Stimulated activated CD8-positive, alpha-beta memory T cell treated with anti-CD3 and anti-CD28 coated beads, Interleukin-4, amount 100 ng/mL, for 1 hour (primary cell): ENCODE data around the gene CXCL14.

Source experiments
- DNase-seq, 2 donors: peaks; one replicate each; pipeline ENCODE4 v3.0.0-alpha.2; 2020; ENCODE audit warnings: low read depth in 2 of 2, low spot score in 1 of 2

Gene CXCL14

DNA sequence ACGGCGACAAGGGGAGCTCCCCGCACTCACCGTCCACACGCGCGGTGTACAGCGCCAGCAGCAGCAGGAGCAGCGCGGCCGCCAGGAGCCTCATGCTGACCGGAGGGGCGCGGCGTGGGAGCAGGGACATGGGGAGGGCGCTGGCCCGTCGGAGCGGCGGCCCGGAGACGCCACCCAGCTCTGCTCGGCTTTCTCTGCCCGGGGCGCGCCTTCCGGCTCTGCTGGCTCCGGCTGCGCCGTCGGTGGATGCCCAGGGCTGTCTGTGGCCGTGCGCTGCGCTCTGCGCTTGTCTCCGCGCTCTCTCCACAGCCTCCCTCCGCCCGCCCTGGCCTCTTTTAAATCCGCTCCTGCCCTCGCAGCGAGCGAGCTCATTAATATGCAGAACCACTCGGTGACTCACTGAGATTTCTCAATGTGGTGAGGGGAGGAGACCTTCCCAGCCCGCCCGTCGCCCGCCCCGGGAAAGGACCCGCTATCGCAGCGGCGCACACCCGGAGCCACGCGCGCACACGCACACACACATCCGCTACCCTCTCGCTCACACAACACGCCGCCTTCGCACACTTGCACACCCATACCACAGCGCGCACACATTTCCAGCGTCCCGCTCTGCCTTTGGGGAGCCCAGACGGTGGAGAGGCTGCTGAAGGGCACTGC, at the start of gene CXCL14:
Gene CXCL14, minus strand, starts transcription at position 307 of the 657 bp plus-strand sequence. Its CDS starts 213 bp downstream, at position 94.
- DNase-seq: no peak

GRCh38 chr5:135626636-135627035, 47.8 kb upstream of the CXCL14 start:
- no peak for DNase-seq

DNA sequence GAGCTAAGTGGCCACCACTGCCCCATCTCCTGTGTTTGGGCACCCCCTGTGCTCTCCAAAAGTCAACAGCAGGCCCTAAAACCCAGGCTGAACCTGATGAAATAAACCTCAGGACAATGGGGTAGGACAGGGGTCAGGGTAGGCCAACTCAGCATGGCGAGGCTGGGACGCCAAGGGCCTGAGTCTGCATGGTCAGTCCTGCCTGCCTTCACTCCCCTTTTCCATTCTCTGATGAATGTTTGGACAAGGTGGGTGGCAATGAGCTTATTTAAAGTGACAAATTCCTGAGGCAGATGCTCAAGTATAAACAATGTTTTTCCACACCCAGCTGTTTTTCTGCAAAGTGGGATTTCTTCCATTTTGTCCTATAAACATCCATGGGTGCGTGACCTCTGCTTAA, 47.2 kb upstream of the CXCL14 start:
- no peak for DNase-seq

DNA sequence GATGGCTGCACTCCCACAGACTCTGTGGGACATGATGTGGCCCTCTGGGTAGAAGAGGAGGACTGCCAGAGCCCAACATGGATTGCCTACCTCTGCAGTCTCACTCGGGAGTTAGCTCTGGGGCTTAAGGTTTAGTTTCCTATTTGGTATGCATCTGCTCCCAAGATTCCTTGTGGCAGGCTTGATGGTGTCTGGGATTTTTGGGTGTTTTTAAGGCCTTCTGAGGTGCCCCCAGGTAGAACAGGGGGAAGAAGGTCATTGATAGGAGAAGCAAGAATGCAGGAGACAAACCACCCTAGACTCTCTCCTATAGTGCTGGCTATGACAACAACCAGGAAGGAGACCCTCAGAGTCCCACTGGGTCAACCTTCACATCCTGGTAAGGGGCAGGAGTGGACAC, 46.7 kb upstream of the CXCL14 start:
- DNase-seq: no peak

DNA sequence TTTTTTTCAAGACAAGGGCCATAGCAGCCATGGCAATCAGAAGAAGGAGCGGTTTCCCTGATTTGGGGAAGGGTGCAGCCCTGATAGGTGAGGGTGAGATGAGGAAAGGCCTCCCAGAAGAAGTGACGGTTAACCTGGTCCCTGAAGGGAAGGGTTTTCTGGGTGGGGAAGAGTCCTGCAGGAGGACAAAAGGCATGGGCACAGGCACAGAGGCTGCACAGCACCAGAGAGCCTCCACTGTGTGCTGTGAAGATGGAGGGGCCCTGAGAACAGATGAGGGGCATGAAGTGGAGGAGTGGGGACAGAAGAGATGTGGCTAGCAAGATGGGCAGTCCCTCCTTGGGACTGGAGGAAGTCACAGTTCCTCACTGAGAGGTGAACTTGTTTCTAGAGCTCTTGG, 46.3 kb upstream of the CXCL14 start:
- DNase-seq: no peak

DNA sequence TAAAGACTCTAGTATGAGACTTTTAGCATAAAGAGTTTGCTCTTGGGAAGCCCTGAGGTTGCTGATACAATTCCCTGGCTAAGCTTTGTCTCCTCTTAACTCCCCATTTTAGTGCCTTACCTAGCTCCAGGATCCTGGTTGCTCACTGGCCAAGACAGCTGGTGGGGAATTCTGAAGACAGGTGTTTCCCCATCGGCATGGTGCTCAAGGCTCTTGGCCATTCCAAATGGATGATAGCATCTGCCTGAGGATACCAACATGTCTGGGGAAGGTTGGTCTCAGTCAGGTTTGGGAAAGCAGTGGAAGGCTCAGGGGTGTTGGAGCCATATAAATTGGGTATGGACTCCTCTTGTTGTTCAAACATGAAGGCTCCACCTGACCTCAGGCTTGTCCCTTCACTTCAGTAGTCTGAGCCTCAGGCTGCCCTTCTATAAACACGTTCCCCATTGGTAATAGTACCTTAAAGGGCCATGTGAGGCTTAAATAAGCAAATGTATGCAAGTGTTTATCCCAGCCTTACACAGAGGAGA, 44.5 kb upstream of the CXCL14 start:
- no peak for DNase-seq

GRCh38 chr5:135615581-135616260, 36.9 kb upstream of the CXCL14 start:
- no peak for DNase-seq

GRCh38 chr5:135615171-135615570, 36.4 kb upstream of the CXCL14 start:
- DNase-seq: no peak

- no peak for DNase-seq
These were observed 31.2 kb upstream of the CXCL14 start for GRCh38 chr5:135609981-135610380.

GRCh38 chr5:135608761-135609443, 30.1 kb upstream of the CXCL14 start:
- no peak for DNase-seq

- no peak for DNase-seq
These were observed 29.6 kb upstream of the CXCL14 start for GRCh38 chr5:135608361-135608760.

GRCh38 chr5:135606431-135606830, 27.6 kb upstream of the CXCL14 start:
- DNase-seq: no peak

DNA sequence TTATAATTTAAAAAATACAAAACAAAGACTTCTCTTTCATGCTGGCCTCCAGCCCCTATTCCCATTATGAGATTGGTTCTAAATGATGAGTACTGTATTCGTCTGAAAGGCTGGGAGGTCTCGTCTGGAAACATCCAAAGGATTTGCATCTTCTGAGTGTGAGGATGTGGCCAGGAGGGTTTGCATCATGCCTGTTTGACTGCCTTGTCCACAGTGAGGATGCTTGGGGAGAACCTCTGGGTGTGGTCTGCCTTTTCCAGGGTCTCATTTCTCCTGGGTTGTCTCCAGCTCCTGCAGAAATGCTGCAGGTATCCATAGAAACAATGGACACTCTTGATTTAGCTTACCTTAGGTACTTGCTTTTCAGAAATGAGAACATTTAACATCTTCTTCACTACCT, 26.4 kb upstream of the CXCL14 start:
- DNase-seq: no peak

DNA sequence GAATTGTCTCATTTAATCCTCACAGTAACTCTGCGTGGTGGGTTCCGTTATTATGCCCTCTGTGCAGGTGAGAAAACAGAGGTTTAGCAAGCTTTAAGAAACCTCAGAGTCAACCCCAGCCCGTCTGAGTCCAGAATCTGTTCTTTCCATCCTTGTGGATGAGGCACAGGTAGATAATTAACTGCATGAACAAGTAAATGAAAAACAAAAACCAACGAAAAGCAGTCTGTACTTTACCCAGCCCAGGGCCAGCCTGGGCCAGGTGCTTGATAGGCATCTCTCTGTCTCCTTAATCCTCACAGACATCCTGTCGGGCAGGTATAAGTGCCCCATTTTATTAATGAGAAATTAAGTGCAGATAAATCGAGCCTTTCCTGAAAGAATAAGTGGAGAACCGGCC, 25.3 kb upstream of the CXCL14 start:
- no peak for DNase-seq

DNA sequence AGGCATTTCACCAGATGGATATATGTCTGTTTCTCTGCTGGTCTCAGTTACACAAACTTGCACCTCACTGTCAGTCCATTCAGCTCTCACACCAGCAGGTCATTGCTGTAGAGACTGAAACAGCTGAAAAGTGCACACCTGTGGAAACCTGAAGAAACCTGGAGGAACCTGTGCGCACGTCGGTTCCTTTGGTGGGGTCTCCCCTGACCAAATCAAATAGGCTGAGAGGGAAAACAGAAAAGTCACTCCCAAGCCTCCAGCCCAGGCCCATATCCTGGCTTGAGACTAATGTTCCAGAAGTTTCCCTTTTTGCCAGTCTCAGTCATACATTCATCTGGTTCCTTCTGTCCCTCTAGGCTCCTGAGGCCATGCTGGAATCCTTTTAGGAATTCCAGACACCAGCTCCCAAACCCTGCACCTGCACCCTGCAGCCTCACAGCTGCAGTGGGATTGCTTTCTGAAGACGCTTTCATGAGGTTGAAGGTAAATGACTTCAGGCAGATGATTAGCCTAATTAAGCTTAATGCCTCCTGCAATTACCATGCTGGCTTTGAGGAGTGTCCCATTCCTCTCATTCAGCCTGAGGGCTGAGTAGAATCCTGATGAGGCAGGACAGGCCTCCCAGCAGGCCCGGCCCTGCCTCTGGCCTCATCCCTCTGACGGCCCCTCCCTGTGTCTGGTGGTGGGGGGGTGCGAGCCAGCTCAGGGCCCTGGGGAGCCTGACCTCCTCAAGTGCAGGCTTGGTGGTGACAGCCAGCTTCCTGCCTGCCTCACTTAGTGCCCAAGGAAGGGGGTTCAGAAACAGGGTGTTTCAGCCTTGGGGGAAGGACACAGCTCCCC, 24.3 kb upstream of the CXCL14 start:
- DNase-seq: no peak

GRCh38 chr5:135601466-135601865, 22.7 kb upstream of the CXCL14 start:
- DNase-seq: no peak

DNA sequence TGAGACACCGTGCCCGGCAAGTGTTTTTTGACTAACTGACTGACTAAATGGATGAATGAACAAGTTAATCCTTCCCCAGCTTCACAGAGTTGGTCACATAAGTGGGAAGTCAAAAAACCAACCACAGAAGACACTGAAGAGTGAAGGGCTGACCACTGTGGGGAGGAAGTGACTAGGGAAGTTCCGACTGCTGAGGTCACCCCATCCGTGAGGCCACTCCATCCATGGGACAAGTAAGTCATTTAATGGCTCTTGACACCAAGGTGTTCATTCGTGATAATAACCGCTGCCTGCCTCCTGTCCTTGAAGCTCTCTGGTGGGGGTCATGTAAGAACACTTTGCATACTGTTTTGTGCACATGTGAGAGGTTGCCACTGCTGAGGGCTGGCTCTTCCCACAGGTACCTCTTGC, 22.2 kb upstream of the CXCL14 start:
- no peak for DNase-seq

GRCh38 chr5:135600152-135600570, 21.4 kb upstream of the CXCL14 start:
- DNase-seq: no peak

DNA sequence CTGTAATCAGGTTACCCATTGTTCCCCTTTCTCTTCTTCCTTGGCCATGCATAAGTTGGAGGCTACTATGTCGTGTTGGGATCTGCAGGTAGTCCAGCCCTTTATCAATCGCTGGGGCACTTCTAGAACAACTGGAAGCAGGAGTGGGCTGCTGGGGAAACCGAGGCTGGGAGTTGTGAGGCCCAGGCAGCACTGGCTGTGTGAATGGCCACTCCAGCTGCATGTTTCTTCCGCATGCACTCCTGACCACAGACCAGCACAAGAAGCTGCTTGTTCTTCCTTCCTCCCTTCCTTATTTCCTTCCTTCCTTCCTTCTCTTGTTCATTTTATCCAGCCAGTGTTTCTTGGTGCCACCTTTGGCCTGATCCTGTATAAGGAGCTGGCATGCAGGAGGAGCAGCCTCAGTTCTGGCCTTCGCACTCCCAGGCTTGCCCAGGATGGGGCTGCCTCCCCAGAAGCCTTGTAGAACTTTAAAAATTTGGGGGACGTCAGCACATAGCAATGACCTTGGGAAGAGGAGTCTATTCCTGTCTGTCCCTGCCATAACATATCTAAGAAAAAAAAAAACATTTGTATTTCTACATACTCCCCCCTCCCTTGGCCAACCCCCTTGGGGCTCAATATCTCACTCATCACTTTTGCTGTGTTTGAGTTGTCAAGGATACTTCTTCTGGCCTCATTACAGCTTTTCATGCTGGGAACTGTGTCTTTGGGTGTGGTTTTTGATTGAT, 20.8 kb upstream of the CXCL14 start:
- no peak for DNase-seq

GRCh38 chr5:135598691-135599395, 20.1 kb upstream of the CXCL14 start:
- DNase-seq: no peak
